Heart right ventricle (tissue), 16 donors: ENCODE data around the gene ZNF831. TPM values are rescaled to one million over a fixed set of nuclear protein-coding genes. Genes with fewer than 3 reads are reported as not detected.

Source experiments
- ATAC-seq, 8 donors: fragments of 200-7000 bp; cut with Tn5 transposase; one replicate each; pipeline ENCODE4 v1.9.1; 2020; ENCODE audit warnings: mild to moderate bottlenecking in 8 of 8, moderate library complexity in 8 of 8, moderate number of reproducible peaks in 1 of 8
- DNase-seq, 2 donors: peaks; one replicate each; pipeline ENCODE4 v3.0.0-alpha.2; 2020
- H3K27ac ChIP-seq, 10 donors: fragments of 200-600 bp; sonication (generic) in 2 of 10; one replicate each; pipeline versions ENCODE4 v1.5.0 to v1.8.0; 2020 to 2022; ENCODE audit warnings: mild to moderate bottlenecking in 3 of 10
- H3K27me3 ChIP-seq, 7 donors: fragments of 200-600 bp; one replicate each; pipeline ENCODE4 v1.8.0; 2021 to 2022; ENCODE audit warnings: mild to moderate bottlenecking in 2 of 7
- H3K36me3 ChIP-seq, 9 donors: fragments of 200-600 bp; sonication (generic) in 1 of 9; one replicate each; pipeline versions ENCODE4 v1.5.0 to v1.8.0; 2020 to 2022; ENCODE audit warnings: mild to moderate bottlenecking in 2 of 9
- H3K4me1 ChIP-seq, 9 donors: fragments of 200-600 bp; sonication (generic) in 1 of 9; one replicate each; pipeline versions ENCODE4 v1.5.0 to v1.8.0; 2020 to 2022; ENCODE audit warnings: mild to moderate bottlenecking in 4 of 9
- H3K4me3 ChIP-seq, 10 donors: fragments of 200-600 bp; sonication (generic) in 2 of 10; one replicate each; pipeline versions ENCODE4 v1.5.0 to v1.8.0; 2020 to 2022; ENCODE audit warnings: mild to moderate bottlenecking in 7 of 10, moderate library complexity in 2 of 10
- H3K9me3 ChIP-seq, 11 donors: fragments of 200-600 bp in 10 of 11; sonication (generic) in 2 of 11; one replicate each; pipeline versions ENCODE4 v1.5.0 to v1.8.0; 2013 to 2022; ENCODE audit warnings: mild to moderate bottlenecking in 2 of 11, control low read depth in 1 of 11, moderate library complexity in 1 of 11
- CTCF ChIP-seq, 9 donors: fragments of 200-600 bp; sonication (generic) in 2 of 9; IDR thresholded peaks; one replicate each; pipeline versions ENCODE4 v1.5.0 to v1.8.0; 2021 to 2022; ENCODE audit warnings: antibody characterized with exemption in 9 of 9, mild to moderate bottlenecking in 5 of 9, moderate library complexity in 1 of 9
- WGBS, 2 donors: extraction: QIAGEN DNeasy Blood & Tissue Kit; methylation state at CpG; one replicate each; pipeline ENCODE4 v1.1.7; 2013; ENCODE audit warnings: inconsistent platforms in 1 of 2; 5-methylcytosine and 5-hydroxymethylcytosine counted together
- intact Hi-C, 10 donors: fragments of 100-400 bp; cut with DNase I; formaldehyde crosslinking; loops; one replicate each; pipeline versions ENCODE4 v1.11.1 to v1.14.2; 2022
- polyA plus RNA-seq, 2 donors: library from polyadenylated mRNA; stranded (reverse); fragments of 200-250 nt; gene quantifications; one replicate each; pipeline ENCODE4 v1.2.3, GENCODE V29; 2013
- total RNA-seq, 10 donors: library from RNA; stranded (reverse); fragmentation: NEBNext Ultra II Directional in 3 of 10; extraction: Animal tissue kit (Norgen Biotek cat#: 25700) in 3 of 10; gene quantifications; one replicate each; pipeline versions ENCODE4 v1.2.1 to v1.2.4, GENCODE V29; 2021 to 2023
- donor health status: Arrhythmogenic right ventricular cardiomyopathy.
- donor health status: ischemic (EF 13 %, LVEDD 7.1; RV severe dilation, severe dysfunction).
- donor health status: healthy with polysubstance abuse.
- donor health status: DM: no; HTN: yes; CAD: no.
- donor health status: DM: no; HTN: no; CAD: no.
- donor health status: ischemic (EF 25% LVEDD 6.9; RV normal size, moderate dysfunction).
- donor health status: ischemic (EF 25% LVEDD 5.7; RV mildly dilated, moderate dysfunction).
- donor health status: healthy.
- donor health status: DM: yes; HTN: yes; CAD: no.
- donor health status: Ischemic cardiomyopathy.
- donor health status: ischemic (EF 35%, LVEDD 5.7; RV mildly dilated, moderate dysfunction).
- donor health status: nonischemic (EF 11% LVEDD 7.7; RV severe dilation, severe dysfunction).
- donor health status: DM: yes; HTN: yes; CAD: no.
- donor health status: PGD.
- donor health status: ischemic (EF 29% LVEDD 5.4; RV normal size, mild dysfunction).
- donor health status: nonischemic (EF 23%, LVEDD 6.1; RV moderate dilation, normal function).

The ZNF831 gene
- total and polyA plus RNA-seq, 12 donors: 0.01 to 0.72 (median 0.11) TPM; not detected in 1

- H3K4me1 ChIP-seq: no peaks in the 10 kb centered on the region
- peaks cover 0 to 15% (median 0%) of the 10 kb centered on the region in 7 donors for H3K27me3 ChIP-seq
- ATAC-seq: no peak
- no peak overlapping the region for H3K27ac ChIP-seq
- H3K9me3 ChIP-seq: no peaks in the 10 kb centered on the region
- H3K4me3 ChIP-seq: no peak overlapping the region
- no peak for TF ChIP-seq CTCF (IDR thresholded peaks at IDR 0.05)
- 48 to 49% methylated on average over 4 of the region's 4 CpGs for WGBS, 2 donors
- intact Hi-C loops: no loop called here
- no peak for DNase-seq
- no peaks in the 10 kb centered on the region for H3K36me3 ChIP-seq
These were observed 50.5 kb downstream of the ZNF831 start for GRCh38 chr20:59214073-59214472.

GRCh38 chr20:59214606-59215547 is 51.3 kb downstream of the ZNF831 start:
- H3K9me3 ChIP-seq: no peaks in the 10 kb centered on the region
- 81 to 86% methylated on average over 11 of the region's 11 CpGs for whole genome bisulfite sequencing, 2 donors
- DNase-seq (no peak), ATAC-seq (no peak)
- intact Hi-C loops: no loop called here
- TF ChIP-seq CTCF (IDR thresholded peaks at IDR 0.05): no peak
- no peak overlapping the region for H3K4me3 ChIP-seq
- H3K27me3 ChIP-seq: peaks cover 0 to 9% (median 0%) of the 10 kb centered on the region in 7 donors
- H3K4me1 ChIP-seq: no peaks in the 10 kb centered on the region
- H3K27ac ChIP-seq: no peak overlapping the region
- no peaks in the 10 kb centered on the region for H3K36me3 ChIP-seq

- 57 to 63% methylated on average over 1 of the region's 1 CpG for WGBS, 2 donors
These were observed 53.6 kb downstream of the ZNF831 start for GRCh38 chr20:59217173-59217572.

More at GRCh38 chr20:59217173-59217572, 53.6 kb downstream of the ZNF831 start:
- Histone ChIP-seq H3K9me3 (no peaks in the 10 kb centered on the region), H3K27ac (no peak overlapping the region), H3K27me3 (peaks cover 0 to 14% (median 0%) of the 10 kb centered on the region in 7 donors), H3K4me3 (no peak overlapping the region), H3K4me1 (peaks cover 6 to 13% (median 10%) of the 10 kb centered on the region in 9 donors), H3K36me3 (no peaks in the 10 kb centered on the region)
- intact Hi-C loops: no loop called here
- TF ChIP-seq CTCF (IDR thresholded peaks at IDR 0.05): no peak
- DNase-seq (no peak), ATAC-seq (no peak)
